ENCODE data around the gene C21orf58.

C21orf58 gene

GRCh38 chr21:46264690-46265144, 59.0 kb downstream of the C21orf58 start:
- in situ Hi-C loops (cut with MboI; ENCODE audit: low sequenced_read_pairs), result no loop called here

DNA sequence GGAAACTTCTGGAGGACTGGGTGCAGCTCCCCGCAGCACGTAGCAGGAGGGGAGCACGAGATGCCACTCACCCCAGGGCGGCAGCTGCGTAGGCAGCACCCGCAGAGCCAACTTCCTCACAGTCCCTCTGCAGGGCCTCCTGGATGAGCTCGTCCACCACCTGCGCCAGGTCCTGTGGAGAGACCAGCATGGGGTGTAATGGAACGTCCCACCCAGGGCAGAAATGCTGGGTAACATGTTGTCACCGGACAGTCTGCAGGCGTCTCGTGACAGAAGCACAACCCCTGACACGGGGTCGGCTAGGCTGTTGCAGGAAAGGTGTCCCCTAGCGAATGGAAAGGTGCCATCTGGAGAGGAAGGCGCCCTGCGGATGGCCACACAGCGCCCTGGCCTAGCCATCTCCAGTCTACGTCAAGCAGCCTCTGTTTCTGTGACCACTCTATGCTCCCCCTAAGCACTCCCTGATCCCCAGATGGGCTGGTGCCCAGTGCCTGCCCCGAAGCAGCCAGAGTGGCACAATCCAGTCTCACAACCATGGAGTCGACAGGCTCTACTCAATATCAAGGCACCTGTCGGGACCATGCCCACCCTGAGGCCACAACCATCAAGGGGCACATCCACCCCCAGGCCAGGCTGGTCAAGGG, 59.5 kb downstream of the C21orf58 start:
- in situ Hi-C loops (cut with MboI; ENCODE audit: low sequenced_read_pairs), result no loop called here

DNA sequence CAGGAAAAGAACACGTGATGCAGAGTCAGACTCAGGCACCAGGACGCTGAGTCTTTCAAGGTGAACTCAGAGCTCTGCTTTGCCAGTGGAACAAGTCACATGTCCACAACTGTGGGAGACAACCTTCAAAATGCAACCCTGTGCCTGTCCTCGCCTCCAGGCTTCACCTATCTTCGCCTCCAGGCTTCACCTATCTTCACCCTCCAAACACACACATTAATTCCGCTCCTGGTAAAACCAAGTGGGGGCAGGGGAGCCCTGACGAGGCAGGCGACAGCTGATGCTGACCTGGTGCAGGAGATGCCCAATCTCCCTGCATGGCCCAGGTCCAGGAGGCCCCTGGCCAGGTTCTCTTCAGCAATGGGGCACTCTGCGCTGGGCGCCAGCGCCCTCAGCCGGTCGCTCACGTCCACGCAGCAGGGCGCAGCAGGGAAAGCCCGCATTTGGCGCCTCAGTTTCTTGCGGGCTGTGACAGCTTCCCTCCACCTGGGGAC, 67.1 kb downstream of the C21orf58 start:
- in situ Hi-C loops (cut with MboI; ENCODE audit: low sequenced_read_pairs), result no loop called here

DNA sequence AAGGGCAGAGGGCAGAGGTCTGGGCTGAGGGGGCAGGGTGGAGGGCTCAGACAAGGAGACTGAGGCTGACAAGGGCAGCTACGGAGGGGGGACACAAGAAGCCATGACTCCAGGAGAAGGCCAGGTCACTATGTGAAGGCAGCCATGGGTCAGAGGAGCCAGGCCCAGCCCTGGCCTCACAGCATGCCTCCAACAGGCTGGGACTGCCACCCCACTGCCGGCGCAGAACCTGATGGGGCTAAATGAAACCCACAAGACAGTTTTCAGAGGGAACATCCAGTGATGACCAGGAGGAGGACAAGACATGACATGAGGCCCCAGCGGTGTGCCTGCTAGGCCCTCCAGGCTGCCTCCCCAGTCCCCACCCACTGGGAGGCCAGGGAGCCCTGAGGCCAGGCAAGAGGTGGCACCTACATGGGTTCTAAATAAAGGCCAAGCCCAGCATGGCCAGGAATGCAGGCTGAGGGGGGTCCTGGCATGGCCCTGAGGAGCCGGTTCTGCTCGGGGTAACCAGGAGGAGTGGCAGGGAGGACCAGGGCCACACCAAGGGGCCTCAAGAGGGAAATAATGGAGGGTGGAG, 67.8 kb downstream of the C21orf58 start:
- in situ Hi-C loops (cut with MboI; ENCODE audit: low sequenced_read_pairs), result no loop called here

DNA sequence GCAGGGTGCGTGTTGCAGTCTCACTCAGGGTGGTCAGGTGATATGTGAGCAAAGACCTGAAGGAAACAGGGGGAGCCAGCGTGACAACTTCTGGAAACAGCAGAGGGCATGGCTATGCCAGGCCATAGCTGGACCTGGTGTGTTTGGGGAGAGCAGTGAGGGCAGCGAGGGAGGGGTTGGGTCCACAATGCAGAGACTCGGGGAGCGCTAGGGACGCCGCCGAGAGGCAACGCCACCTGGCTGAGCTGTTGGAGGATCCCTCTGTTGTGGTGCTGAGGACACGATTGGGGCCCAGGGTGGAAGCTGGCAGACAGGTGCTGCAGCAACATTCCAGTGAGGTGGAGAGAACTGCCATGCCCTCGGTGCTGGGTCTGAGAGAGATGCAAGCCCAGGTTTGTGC, 68.5 kb downstream of the C21orf58 start:
- in situ Hi-C loops (cut with MboI; ENCODE audit: low sequenced_read_pairs), result no loop called here

DNA sequence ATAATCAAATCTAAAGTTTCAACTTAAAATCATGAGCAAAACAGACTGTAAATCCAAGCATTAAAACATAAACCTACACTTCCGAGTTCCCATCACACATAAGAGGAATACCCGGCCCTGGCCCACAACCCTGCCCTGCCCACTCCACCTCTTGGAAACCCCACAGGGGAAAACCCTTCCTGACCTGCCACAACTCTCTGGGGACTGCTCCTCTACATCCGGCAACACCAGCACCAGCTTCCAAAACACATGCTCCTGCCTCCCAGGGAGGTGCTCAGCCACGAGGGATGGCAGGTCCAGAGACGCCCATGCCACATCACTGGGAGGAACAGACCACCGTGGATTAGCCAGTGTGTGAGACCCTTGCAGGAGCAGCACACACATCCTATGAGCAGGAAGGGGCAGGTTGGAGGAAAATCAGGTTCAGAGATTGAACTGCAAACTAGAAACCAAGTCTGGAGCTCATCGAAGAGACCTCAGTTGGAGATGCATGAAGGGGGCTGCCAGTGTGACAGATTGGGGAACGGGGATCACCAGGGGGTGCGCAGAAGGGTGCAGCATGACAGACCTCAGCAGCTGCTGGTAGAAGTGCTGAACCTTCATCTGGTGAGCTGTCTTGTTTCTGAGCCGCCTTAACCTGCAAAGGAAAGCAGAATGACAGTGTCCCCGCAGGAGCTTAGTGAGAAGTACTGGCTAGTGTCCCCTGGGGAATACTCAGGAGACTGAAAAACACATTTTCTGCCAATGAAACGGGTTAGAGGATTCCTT, 69.3 kb downstream of the C21orf58 start:
- in situ Hi-C loops (cut with MboI; ENCODE audit: low sequenced_read_pairs), result no loop called here

- in situ Hi-C loops (cut with MboI; ENCODE audit: low sequenced_read_pairs), result no loop called here
Observed at GRCh38 chr21:46253610-46254124, 70.0 kb downstream of the C21orf58 start.

- in situ Hi-C loops (cut with MboI; ENCODE audit: low sequenced_read_pairs), result no loop called here
Observed at GRCh38 chr21:46252840-46253239, 70.8 kb downstream of the C21orf58 start.
